ENCODE measurements around the gene EMC8. TPM values are rescaled to one million over a fixed set of nuclear protein-coding genes. Genes with fewer than 3 reads are reported as not detected.
A peak's percentile ranks its signal among the peaks of the same experiment; 100 is the strongest.
"Not testable (repeated sequence)": the region's sequence is repeated elsewhere in the genome, so short reads cannot be mapped to it uniquely, and the experiment has no call there.

Gene EMC8
- total RNA-seq, 1 donor from 2014 or later: 21.4 TPM

DNA sequence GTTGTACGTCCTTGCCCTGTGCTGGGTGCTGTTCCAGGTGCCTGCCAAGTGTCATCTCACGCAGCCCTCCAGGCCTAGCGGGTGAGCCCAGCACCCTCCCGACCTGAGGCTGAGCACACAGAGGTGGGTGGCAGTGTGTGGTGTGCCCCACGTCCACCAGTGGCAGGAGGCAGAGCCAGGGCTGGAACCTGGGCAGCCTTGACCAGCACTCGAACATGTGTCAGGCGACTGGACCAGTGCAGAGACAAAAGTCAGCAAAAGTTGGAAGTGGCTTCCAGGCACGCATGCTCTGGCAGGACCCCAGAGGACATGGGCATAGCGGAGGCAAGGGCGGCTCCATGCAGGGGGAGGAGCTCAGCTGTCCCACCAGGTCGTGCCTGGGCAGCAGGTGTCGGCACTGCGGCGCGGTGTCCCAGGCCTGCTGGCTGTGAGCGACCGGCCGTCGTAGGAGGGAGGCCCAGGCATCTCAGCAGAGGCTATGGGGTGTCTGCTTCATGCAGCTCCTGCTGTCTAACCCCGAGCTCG lies 35.9 kb upstream of the EMC8 start:
- DNase-seq (ENCODE audit: low spot score): no peak

- DNase-seq (ENCODE audit: low spot score): no peak
These were observed 35.4 kb upstream of the EMC8 start for GRCh38 chr16:85834741-85835140.

GRCh38 chr16:85833219-85833920 lies 34.0 kb upstream of the EMC8 start:
- no peak for DNase-seq (ENCODE audit: low spot score)

DNA sequence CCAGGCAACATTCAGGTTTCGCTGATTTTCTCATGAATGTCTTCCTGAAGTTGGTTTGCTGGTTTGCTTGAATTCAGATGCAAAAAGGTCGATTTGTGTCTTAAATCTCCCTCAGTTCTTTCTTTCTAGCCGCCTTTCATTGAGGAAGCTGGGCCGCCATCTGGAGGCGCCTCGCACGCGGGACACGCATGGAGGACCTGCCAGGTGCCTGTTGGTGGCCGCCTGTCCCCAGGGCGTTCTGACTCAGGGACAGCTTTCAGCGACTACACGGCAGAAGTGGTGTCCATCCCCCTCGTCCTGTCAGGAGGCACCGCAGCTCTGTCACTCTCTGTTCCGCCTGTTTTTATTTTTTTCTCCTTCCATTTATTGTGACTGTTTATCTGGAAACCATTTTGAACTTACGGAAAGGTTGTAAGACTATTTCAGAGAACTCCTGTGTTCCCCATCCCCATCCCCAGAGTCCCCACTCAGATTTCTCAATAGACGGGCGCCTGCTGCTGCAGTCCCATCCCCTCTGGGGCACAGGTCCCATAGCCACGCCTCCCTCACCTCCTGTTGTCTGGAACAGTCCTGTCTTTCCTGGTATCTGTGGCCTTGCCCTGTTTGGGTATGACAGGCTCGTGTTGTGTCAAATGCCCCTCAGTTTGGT lies 33.4 kb upstream of the EMC8 start:
- no peak for DNase-seq (ENCODE audit: low spot score)

DNA sequence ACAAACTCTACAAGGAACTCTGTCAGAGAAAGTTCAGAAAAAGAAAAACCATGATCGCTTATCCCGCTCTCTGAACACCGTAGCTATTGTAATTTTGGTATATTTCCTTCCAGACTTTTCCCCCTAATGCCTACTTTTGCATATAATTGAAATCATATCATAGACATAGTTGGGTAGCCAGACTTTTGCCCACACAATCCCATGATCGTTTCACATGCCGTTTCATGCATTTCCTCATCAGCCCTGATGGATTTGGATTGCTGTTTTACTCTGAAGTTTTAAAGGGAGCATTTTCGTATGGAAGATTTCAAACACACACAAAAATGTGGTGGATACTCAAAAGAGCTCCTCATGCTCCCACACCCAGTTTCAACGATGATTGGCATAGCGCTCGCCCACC lies 31.5 kb upstream of the EMC8 start:
- DNase-seq (ENCODE audit: low spot score): no peak

DNA sequence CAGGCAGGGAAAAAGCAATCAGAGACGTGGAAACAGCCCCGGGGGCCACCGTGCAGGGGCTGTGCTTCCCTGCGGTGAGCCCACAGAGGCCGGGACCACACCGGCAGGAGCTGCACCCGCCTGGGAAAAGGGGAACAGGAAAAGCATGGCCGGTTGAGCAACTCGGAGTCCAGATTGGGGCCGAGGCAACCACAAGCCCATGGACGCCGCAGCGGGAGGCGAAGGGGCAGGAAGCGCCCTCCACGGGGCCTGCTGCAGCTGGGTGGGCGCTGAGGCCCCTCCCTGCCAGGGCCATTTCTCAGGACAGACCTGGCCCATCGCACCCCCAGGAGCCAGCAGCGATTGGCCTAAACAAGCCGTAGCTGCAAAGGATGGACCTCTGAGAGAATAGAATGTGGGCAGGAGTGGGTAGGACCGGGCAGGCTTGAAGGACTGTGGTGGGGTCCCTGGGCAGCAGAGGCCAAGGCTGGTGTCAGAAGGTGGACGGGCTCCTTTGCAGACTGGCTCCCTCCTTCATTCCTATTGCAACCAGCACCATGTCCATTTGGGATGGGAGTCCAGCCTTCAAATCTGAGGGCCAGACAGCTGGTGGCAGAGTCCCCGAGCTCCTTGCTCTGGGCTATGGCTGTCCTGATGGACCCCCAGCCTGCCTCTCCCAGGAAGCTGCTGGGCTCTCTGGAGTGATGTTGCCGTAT lies 30.6 kb upstream of the EMC8 start:
- peak; percentile 36 for DNase-seq (ENCODE audit: low spot score)

DNA sequence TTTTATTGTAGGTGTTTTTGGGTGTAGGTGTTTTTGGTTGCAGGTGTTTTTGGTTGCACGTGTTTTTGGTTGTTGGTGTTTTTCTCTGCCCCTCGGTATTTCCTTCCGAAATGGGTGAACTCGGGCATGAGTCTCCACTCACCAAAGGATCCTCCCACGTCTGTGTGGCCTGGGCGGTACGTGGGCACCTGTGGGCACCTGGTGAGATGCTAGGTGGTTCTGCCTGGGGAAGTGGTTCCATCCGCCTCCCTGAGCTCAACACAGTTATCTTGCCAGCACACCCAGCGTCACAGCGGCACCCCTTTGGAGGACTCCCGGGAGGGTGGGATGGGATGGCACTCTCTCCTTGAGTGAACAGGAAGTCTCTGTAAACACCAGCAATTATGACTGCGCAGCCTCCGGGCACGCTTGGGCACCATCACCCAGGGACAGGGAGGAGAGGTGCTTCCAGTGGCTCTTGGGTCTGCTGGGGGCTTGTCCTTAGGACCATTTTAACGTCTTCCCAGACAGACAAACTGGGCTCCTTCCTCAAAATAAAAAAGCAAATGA lies 29.9 kb upstream of the EMC8 start:
- DNase-seq (ENCODE audit: low spot score): no peak

- no peak for DNase-seq (ENCODE audit: low spot score)
These were observed 28.8 kb upstream of the EMC8 start for GRCh38 chr16:85828166-85828565.

DNA sequence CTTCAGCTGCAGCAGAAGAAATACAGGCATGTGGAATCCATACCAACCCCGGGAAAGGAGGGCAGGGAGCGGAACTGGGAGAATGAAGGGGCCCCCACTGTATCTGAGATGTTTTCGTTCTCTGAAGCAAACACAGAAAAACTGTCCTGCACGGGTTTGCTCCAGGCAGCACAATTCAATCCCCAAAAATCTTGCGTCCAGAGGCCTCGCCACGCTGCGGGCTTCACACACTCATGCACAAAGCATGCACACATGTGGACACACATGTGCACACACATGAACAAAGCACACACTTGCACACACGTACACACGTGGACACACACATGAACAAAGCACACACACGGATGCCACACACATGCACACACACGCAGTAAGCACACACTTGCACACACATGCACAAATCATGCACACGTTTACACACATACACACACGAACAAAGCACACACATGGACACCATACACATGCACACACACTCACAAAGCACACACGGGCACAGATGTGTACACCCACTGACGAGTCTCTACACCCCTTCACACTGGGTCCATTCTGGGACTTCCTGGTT lies 27.4 kb upstream of the EMC8 start:
- no peak for DNase-seq (ENCODE audit: low spot score)

- no peak for DNase-seq (ENCODE audit: low spot score)
These were observed 26.0 kb upstream of the EMC8 start for GRCh38 chr16:85825326-85825725.

GRCh38 chr16:85824161-85825135 lies 25.1 kb upstream of the EMC8 start:
- no peak for DNase-seq (ENCODE audit: low spot score)

- no peak for DNase-seq (ENCODE audit: low spot score)
These were observed 24.1 kb upstream of the EMC8 start for GRCh38 chr16:85823328-85823920.

GRCh38 chr16:85822145-85822544 lies 22.8 kb upstream of the EMC8 start:
- DNase-seq (ENCODE audit: low spot score): no peak

GRCh38 chr16:85821390-85822135 lies 22.2 kb upstream of the EMC8 start:
- peak; percentile 83 for DNase-seq (ENCODE audit: low spot score)

- DNase-seq (ENCODE audit: low spot score): no peak
These were observed 21.4 kb upstream of the EMC8 start for GRCh38 chr16:85820604-85821372.

- no peak for DNase-seq (ENCODE audit: low spot score)
These were observed 20.4 kb upstream of the EMC8 start for GRCh38 chr16:85819771-85820170.

DNA sequence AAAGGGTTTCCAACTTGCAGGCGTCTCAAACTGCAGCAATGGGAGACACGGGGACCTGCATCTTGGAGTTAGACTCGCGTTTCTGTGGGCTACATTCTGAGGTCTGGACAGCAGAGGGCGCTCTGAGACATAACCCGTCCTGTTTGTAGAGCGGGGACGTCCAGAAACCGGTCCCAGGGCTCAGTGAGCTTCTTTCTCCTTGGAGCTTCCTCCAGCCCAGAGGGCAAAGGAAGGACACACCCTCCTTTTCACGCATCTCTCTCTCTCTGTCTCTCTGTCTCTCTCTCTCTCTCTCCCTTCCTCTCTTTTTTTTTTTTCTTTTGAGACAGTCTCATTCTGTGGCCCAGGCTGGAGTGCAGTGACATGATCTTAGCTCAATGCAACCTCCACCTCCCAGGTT lies 19.9 kb upstream of the EMC8 start:
- DNase-seq (ENCODE audit: low spot score): peak; percentile 88

DNA sequence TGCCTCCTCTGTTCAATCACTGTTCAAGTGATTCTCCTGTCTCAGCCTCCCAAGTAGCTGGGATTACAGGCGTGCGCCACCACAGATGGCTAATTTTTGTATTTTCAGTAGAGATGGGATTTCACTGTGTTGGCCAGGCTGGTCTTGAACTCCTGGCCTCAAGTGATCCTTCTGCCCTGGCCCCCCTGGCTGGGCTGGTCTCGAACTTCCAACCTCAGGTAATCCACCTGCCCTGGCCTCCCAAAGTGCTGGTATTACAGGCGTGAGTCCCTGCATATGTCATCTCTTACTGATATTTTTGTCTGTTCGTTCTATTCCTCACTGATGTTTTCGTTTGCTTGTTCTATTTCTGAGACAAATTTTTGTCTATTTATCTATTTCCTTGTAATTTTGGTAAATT lies 17.9 kb upstream of the EMC8 start:
- not testable (repeated sequence) for DNase-seq (ENCODE audit: low spot score)

DNA sequence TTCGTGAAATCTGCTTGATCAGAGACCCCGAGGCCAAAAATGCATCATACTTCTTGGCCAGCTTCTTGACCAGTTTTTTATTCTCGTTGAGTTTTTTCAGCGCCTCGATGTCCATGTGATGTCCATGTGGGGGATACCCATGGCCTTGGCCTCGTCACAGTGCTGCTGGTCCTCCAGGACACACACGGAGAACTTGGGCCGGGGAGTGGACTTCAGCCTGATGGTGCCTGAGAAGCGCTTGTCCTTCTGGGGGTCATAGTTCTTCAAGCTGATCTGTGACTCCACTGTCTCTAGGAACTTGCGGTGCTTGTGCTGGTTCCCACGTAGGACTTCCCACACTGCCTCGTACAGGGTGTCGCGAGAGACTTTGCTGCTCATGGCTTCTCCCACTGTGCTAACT lies 16.8 kb upstream of the EMC8 start:
- DNase-seq (ENCODE audit: low spot score): no peak
